SW480 (cell line): ENCODE results near the gene GRB14.
"Not testable (repeated sequence)": the region's sequence is repeated elsewhere in the genome, so short reads cannot be mapped to it uniquely, and the experiment has no call there.

Experiments
- DNase-seq: peaks from one replicate; pipeline ENCODE4 v3.0.0-alpha.2; 2016; ENCODE audit warnings: low spot score

The GRB14 gene

DNA sequence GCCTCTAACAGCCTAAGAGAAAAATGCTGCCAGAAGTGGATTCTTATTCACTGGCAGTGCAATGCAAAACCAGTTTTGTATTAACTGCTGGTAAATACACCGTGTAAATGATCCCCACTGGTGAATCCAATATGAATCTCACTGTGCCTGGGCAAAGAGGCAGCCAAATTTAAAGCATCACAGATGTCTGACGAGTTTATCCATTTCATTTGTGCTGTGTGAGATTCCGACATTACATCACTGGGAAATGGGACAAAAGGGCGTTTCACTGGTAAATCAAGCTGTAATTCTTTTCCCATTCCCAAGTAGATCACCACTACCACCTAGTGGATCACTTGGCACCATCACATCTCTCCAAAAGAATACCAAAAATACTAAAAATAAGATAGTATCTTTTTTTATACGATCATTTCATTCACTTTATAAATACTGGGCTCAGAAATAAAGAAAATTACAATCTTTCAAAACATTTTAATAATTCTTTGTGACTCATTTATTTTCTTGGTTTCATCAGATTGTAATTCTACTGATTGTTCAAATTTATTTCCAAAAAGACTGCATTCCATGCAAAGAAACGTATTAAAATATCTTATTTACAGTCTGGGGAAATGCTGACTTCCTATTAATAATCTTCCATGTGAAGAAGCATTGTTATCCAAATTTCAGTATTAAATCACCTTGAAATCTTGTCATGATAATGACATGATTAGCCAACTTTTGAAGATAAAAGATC is 125.6 kb downstream of the GRB14 start:
- peak; percentile 27 for DNase-seq

DNA sequence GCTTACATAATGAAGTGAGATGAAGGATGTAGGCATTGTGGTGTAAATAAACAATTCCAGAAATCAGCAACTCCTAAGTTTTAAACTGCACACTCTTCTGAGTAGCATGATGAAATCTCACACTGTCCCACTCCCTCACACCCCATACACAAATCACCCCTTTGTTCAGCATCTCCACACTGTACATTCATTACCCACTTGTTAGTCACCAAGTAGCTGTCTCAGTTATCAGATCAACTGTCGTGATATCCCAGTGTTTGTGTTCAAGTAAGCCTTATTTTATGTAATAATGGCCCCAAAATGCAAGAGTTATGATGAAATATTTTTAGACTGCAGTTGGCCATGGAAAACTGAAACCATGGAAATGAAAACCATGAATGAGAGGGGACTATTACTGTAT is 135.7 kb downstream of the GRB14 start:
- no peak for DNase-seq

DNA sequence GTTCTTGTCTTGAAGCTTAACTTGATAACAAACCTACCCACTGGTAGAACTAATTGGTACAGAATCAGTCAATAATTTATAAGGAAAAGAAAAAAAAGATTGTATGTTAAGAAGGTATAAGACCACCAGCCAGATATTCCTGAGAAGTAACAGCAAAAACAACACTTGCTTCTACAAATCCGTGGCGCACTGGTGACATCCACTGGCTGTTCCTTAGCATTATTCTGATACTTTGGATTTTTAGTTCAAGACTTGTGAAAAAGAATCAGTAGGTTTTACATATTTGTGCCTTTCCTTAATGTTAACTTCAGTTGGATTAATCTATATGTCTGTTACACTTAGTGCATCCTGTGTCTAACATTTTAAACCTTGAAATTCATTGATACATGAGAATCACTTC is 141.8 kb downstream of the GRB14 start:
- peak; percentile 14 for DNase-seq

DNA sequence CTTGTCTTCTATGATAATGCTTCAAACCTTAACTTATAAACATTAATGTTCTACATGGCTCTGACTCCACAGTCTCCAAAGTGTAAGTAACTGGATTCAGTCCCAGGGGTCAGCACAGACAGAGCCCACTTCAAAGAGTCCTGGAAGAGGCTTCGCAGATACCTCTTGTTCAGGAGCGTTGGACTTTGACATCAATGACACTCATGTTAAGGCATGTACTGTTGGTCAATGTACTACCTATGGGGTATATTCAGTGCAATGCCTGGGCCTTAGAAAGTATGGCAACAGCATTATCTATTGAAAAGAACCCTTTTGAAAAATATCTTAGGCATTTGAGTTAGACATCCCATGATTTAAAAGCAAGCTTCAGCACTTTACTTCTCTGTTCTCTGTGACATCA is 143.1 kb downstream of the GRB14 start:
- DNase-seq = peak; percentile 2

DNA sequence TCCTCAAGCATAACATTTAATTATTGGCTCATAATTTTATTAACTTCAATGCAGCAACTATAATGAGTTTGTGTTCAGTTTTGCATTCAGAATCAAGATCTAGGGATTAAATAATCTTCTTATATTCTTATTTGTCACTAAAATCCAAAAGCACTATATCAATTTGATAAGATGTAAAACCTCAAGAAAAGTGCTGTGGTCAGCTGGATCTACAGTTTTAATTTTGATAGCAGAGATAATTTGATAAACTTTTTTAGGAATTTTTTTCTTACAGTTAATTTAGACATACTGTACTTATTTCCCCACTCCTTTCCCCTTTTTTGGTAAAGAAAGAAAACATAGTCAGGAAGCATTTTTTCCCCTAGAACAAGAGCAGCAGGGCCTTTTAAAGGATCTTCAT is 146.4 kb downstream of the GRB14 start:
- DNase-seq = no peak

DNA sequence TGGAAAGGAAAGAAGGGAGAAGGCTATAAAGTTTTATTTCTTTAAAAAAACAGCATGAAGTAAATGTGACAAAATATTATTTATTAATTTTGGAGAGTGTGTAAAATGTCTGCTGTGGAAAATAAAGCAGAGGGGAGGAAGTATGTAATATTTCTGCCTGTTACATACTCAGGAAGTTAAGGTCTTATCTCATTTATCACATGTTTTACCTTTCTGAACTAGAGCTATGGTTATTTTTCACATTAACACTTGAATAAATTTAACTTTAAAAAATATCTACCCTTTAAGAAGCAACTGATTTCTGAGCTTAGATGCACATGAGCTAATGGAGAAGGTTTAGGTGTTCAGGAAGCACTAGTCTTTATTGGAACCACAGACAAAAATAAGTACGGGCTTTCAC is 148.3 kb downstream of the GRB14 start:
- DNase-seq = no peak

DNA sequence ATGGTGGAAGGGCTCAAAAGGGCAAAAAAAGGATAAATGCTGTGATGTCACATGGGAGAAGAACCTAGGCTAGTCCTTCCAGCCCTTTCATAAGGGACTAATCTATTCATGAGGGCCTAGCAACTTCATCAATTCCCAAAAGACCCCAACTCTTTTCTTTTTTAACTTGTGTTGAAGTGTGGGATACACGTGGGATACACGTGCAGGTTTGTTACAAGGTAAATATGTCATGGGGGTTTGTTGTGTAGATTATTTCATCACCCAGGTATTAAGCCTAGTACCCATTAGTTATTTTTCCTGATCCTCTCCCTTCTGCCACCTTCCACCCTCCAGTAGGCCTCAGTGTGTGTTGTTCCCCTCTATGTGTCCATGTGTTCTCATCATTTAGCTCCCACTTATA is 156.2 kb downstream of the GRB14 start:
- not testable (repeated sequence) for DNase-seq

DNA sequence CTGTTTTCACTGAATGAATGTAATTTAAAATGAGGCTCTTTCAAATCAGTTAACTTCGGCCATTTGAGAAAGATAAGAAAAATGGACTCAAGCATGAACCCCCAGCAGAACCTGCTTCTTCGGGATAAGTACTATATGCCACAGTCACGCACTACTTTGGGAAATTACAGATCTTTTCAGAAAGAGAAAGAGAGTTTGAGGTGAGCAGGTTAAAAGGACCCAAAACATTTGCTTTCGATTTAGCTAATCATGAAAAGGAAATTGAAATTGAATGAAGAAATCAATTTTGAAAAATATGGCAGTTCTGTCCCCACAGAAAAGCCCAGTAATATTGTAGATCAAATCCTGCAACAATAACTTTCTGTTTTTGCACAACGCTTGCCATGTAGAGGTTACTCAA is 156.9 kb downstream of the GRB14 start:
- DNase-seq = no peak

DNA sequence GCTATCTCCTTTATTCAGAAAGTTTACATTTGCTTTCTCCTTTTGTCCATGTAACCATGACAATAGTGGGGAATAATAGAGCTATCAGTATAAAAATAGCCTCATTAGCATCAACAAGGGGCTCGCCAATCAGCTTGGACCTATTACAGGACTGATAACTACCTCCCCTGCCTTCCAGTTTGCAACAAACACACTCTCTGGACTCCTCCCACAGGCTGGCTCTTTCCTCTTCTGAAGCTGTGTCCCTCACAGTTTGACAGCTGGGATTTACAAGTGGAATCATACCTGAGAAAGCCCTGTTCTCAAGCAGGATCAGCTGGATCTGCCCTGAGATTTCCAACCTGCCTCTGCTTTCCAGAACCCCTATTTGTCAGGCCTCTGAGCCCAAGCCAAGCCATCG is 162.5 kb downstream of the GRB14 start:
- no peak for DNase-seq

DNA sequence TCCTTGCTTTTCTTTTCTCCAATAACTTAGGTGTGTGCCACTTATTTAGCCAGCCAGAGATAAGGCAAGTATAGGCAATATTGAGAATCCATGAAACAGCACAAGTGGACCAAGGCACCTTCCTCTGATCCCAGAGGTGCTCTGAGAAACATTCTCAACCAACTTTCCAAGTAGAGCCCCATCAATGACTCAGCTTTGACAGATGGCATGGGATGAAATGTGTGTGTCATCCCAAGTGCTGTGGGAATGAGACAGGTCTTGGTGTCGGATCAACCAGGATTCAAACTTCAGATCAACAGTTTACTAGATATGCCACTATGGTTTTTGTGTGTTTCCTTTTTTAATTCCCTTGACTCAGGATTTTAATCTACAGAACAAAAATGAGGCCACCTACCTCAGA is 164.0 kb downstream of the GRB14 start:
- no peak for DNase-seq

DNA sequence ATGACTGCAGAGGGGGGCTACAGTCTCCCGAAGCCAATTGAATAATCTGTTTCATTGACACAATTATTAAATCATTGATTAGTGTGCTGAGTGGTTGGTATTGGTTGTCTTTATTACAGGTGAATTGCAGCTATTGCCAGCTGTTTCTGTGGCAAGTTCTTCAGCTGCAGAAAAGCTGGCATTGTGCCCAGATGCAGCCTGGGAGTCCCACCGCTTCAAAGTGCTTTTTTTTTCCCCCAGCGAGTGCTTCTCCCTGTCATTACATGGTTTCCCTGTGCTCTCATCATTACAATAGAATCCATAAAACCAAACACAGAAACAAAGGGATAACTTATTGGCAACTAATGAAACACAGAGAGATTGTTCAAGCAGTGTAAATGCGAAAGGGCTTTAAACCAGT is 164.7 kb downstream of the GRB14 start:
- DNase-seq = peak; percentile 48

DNA sequence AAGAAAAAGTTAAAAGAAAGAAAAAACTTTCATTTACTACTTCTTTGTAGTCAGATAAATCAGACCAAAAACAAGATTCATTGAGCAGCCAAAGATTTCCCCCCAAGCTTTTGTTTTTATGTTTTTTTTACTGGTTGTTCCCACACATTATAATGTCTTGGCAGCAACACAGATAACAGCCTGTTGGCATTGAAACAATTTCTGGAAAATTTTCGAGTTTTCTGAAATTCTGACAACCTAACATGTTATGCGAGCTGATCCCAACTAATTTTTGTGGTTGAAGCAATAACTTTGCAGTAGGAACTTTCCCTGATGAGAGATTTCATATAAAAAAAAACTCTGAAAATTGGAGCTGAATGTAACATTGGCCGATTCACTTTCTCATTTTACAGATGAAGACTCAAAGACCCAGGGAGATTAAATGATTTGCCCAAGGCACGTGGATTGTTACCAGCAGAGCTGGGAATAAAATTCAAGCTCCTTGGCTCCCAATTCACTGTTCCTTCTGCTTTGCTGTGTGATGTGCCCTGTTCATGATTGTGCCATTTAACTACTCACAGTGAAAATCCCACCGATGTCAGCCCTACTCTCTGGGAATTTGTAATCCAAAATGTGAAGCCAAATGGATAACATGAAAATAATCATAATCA is 167.5 kb downstream of the GRB14 start:
- DNase-seq = no peak

DNA sequence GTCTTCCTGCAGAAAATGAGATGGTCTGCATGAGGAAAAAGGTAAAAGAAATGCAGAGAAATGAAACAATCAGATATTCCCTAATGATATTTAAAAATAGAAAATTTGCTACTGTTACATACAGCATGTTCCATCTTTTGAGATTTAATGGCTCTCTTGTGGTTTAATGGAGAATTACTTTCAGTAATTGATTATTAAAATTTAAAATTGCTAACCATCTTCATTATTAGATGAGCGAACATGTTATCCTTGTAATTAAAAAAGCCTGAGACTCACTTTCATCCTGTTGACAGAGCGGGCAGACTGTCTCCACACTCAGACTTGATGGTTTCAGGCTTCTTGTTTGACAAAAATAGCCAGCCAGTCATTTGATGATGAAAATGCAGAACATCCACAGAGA is 171.0 kb downstream of the GRB14 start:
- no peak for DNase-seq

DNA sequence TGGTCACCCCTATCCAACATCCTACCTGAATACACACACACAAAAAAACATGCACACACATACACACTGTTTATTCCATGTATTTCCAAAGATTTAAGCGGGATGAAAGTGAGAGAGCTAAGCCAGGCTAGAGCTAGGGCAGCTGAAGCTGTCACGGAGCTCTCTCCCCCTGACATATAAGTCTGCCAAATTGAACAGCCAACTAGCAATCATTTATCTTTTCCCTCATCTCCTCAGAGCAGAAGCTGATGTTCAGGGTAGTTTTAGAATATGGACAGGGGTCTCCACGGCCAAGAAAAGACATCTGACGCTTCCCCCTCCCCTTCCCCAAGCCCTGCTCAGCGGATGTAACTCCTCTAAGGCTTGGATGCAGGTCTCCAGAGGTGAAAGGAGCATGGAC is 171.6 kb downstream of the GRB14 start:
- DNase-seq = no peak

DNA sequence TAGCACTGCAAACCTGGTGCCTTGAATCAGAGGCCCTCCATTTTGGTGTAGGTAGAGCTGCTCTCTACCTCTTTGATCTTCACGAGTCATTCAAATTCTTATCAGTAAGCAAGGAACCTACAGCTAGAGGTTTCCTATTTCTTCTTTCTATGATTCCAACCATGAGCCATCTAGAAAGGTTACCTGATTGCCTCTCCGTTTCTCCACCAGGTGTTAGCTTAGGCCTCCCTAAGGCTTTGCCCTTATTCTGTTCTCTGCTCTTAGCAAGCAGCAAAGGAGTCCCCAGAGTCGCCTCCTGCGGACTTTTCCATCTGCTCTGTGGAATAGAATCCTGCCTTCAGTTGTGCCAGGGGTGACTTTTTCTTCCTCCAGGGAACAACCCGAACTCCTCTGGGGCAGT is 173.6 kb downstream of the GRB14 start:
- no peak for DNase-seq
